ENCODE measurements around the gene EHMT2.

The EHMT2 gene

GRCh38 chr6:31837369-31838113, 60.0 kb downstream of the EHMT2 start:
- no peak for DNase-seq (ENCODE audit: low spot score)

GRCh38 chr6:31836474-31837368, 60.8 kb downstream of the EHMT2 start:
- DNase-seq (ENCODE audit: low spot score): no peak

DNA sequence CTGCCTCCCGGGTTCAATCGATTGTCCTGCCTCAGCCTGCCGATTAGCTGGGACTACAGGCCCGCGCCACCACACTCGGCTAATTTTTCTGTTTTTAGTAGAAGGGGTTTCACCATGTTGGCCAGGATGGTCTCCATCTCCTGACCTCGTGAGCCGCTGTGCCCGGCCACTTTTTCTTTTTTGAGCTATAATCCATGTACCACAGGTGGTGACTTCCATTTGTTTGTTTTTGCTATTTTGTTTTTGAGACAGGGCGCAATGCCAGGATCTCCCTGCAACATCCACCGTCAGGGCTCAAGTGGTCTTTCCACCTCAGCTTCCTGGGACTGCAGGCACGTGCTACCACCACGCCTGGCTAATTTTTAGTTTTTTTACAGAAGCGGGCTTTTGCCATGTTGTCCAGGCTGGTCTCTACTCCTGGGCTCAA, 61.4 kb downstream of the EHMT2 start:
- DNase-seq (ENCODE audit: low spot score): no peak

- DNase-seq (ENCODE audit: low spot score): peak; percentile 82
Measured at GRCh38 chr6:31834367-31835250, 62.9 kb downstream of the EHMT2 start.

DNA sequence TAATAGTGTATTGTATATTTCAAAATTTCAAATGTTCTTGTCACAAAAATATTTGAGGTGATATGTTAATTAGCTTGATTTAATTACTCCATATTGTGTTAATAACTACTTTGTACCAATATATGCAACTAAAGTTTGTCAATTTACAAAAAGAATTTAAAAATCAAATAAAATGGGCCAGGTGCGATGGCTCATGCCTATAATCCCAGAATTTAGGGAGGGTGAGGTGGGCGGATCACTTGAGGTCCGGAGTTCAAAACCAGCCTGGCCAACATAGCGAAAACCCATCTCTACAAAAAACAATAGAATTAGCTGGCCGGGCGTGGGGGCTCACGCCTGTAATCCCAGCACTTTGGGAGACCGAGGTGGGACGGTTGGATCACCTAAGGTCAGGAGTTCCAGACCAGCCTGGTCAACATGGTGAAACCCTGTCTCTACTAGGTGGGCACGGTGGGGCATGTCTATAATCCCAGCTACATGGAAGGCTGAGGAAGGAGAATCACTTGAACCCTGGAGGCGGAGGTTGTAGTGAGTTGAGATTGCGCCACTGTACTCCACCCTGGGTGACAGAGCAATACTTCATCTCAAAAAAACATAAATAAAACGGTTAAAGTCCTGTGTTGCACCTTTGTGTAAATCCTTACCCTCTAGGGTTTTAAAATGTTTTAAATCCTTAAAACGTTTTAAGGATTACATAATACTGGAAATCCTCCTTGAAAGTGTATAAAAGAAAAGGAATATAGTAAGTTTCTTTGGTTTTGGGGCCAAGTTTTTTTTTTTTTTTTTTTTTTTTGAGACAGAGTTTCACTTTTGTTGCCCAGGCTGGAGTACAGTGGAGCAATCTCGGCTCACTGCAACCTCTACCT, 65.9 kb downstream of the EHMT2 start:
- DNase-seq (ENCODE audit: low spot score): no peak

- no peak for DNase-seq (ENCODE audit: low spot score)
Measured at GRCh38 chr6:31830886-31831335, 66.6 kb downstream of the EHMT2 start.
